T-helper 2 cell treated with Interferon-gamma antibody and Interleukin-4, amounts not matched to agents 100 ng/mL and 5 ng/mL, for 36 hours (primary cell): Measurements from ENCODE around the gene FLT4. TPM values are rescaled to one million over a fixed set of nuclear protein-coding genes. Genes with fewer than 3 reads are reported as not detected.

Experiments
- intact Hi-C: fragments of 100-400 bp; cut with micrococcal nuclease; formaldehyde crosslinking; loops from one replicate; pipeline ENCODE4 v1.15.1; 2023
- total RNA-seq: library from RNA; stranded (reverse); gene quantifications from 2 replicates; pipeline ENCODE4 v1.2.3, GENCODE V29; 2022

FLT4 gene
- total RNA-seq, 1 donor from 2014 or later, result 0.95 TPM

GRCh38 chr5:180643191-180643851 lies 6.1 kb downstream of the FLT4 start:
- intact Hi-C loops, result no loop called here

- intact Hi-C loops, result no loop called here
Observed at GRCh38 chr5:180642779-180643178, 6.6 kb downstream of the FLT4 start.

- intact Hi-C loops, result no loop called here
Observed at GRCh38 chr5:180642181-180642775, 7.1 kb downstream of the FLT4 start.

GRCh38 chr5:180641566-180641900 lies 7.9 kb downstream of the FLT4 start:
- intact Hi-C loops, result no loop called here

- intact Hi-C loops, result no loop called here
Observed at GRCh38 chr5:180640861-180641565, 8.4 kb downstream of the FLT4 start.

- intact Hi-C loops, result no loop called here
Observed at GRCh38 chr5:180640611-180640860, 8.9 kb downstream of the FLT4 start.

- intact Hi-C loops, result no loop called here
Observed at GRCh38 chr5:180639741-180640610, 9.4 kb downstream of the FLT4 start.

- intact Hi-C loops, result no loop called here
Observed at GRCh38 chr5:180639287-180639686, 10.1 kb downstream of the FLT4 start.

GRCh38 chr5:180637962-180638680 lies 11.3 kb downstream of the FLT4 start:
- intact Hi-C loops, result no loop called here

GRCh38 chr5:180636403-180637075 lies 12.9 kb downstream of the FLT4 start:
- intact Hi-C loops, result no loop called here

GRCh38 chr5:180636016-180636402 lies 13.4 kb downstream of the FLT4 start:
- intact Hi-C loops, result no loop called here

GRCh38 chr5:180633283-180634177 lies 15.9 kb downstream of the FLT4 start:
- intact Hi-C loops, result no loop called here

- intact Hi-C loops, result no loop called here
Observed at GRCh38 chr5:180632768-180633167, 16.6 kb downstream of the FLT4 start.

- intact Hi-C loops, result no loop called here
Observed at GRCh38 chr5:180631549-180632383, 17.6 kb downstream of the FLT4 start.

GRCh38 chr5:180630426-180630825 lies 19.0 kb downstream of the FLT4 start:
- intact Hi-C loops, result no loop called here

GRCh38 chr5:180629831-180630382 lies 19.5 kb downstream of the FLT4 start:
- intact Hi-C loops, result no loop called here

GRCh38 chr5:180628827-180629750 lies 20.3 kb downstream of the FLT4 start:
- intact Hi-C loops, result no loop called here

GRCh38 chr5:180628211-180628610 lies 21.2 kb downstream of the FLT4 start:
- intact Hi-C loops, result no loop called here
